Measurements from ENCODE around the gene C16orf82. TPM values are rescaled to one million over a fixed set of nuclear protein-coding genes. Genes with fewer than 3 reads are reported as not detected.

C16orf82 gene
- total RNA-seq, 1 donor from 2014 or later: not detected

- Mint-ChIP-seq H3K4me3 (no peak overlapping the region), H3K9me3 (peaks cover 14% of the 10 kb centered on the region), H3K27ac (no peak overlapping the region), H3K27me3 (ENCODE audit: insufficient read depth) (peaks cover 8% of the 10 kb centered on the region), H3K4me1 (ENCODE audit: low read depth) (no peaks in the 10 kb centered on the region), H3K36me3 (ENCODE audit: low read depth) (no peaks in the 10 kb centered on the region)
- DNase-seq (ENCODE audit: low spot score): no peak
- intact Hi-C loops (cut with micrococcal nuclease): loop anchor here (5.0 kb wide), 1 partner anchor 253 kb away; no protein-coding TSS in a partner anchor
These were observed 47.3 kb downstream of the C16orf82 start for GRCh38 chr16:27114006-27114405.

GRCh38 chr16:27118526-27118925 is 51.8 kb downstream of the C16orf82 start:
- no peak overlapping the region for H3K4me3 Mint-ChIP-seq
- no peaks in the 10 kb centered on the region for H3K4me1 Mint-ChIP-seq (ENCODE audit: low read depth)
- peaks cover 21% of the 10 kb centered on the region for H3K9me3 Mint-ChIP-seq
- H3K36me3 Mint-ChIP-seq (ENCODE audit: low read depth): no peaks in the 10 kb centered on the region
- intact Hi-C loops (cut with micrococcal nuclease): no loop called here
- H3K27ac Mint-ChIP-seq: no peak overlapping the region
- no peak for DNase-seq (ENCODE audit: low spot score)
- peaks cover 9% of the 10 kb centered on the region for H3K27me3 Mint-ChIP-seq (ENCODE audit: insufficient read depth)

Other genes with a start within 250 kb of the C16orf82 start
- gene KDM8, start 136.6 kb downstream of the C16orf82 start, total RNA-seq: 12.5 and 14.5 TPM in 2 replicates
- 128 and 134 TPM in 2 replicates for gene NSMCE1, start 201.8 kb downstream of the C16orf82 start, total RNA-seq
- gene IL4R, start 247.0 kb downstream of the C16orf82 start, total RNA-seq: 288 and 320 TPM in 2 replicates

Measured in activated T-helper 1 cell treated with anti-CD3 and anti-CD28 coated beads, Interleukin-12 subunit alpha, Interleukin-12 subunit beta, Interleukin-2, Interleukin-4 antibody, amounts not matched to agents 30 ng/mL and 10 ng/mL and 1 ng/mL, durations not matched to agents 14 hours and 24 hours and 36 hours (primary cell).